HL-60 (cell line): ENCODE results near the gene ADD3.

Experiments
- DNase-seq, 2 experiments: peaks; one replicate each; pipeline ENCODE4 v3.0.0-alpha.2; 2010 to 2020; ENCODE audit warnings: low read depth in 1 of 2, low spot score in 1 of 2
- H3K27ac ChIP-seq: fragments of 250-450 bp; sonication (Bioruptor Pico); replicated peaks from 2 replicates; pipeline ENCODE4 v1.5.1; 2020; ENCODE audit warnings: mild to moderate bottlenecking, moderate library complexity
- H3K27me3 ChIP-seq: fragments of 250-450 bp; sonication (Bioruptor Pico); 2 replicates; pipeline ENCODE4 v1.5.1; 2021; ENCODE audit warnings: mild to moderate bottlenecking, moderate library complexity; ENCODE audit not compliant: insufficient read depth, poor library complexity, severe bottlenecking
- H3K4me3 ChIP-seq: replicated peaks from 2 replicates; pipeline ENCODE4 v1.5.1; 2011; ENCODE audit warnings: mild to moderate bottlenecking, control low read depth, low read length; ENCODE audit not compliant: insufficient read depth
- CTCF ChIP-seq: IDR thresholded peaks from one replicate; pipeline ENCODE4 v1.5.1; 2011; ENCODE audit warnings: low read length, control low read depth, inconsistent platforms; ENCODE audit not compliant: insufficient read depth
- GABPA ChIP-seq: IDR thresholded peaks from 2 replicates; pipeline ENCODE4 v1.6.1; 2012; ENCODE audit warnings: low read depth
- POLR2AphosphoS5 ChIP-seq: IDR thresholded peaks from 2 replicates; pipeline ENCODE4 v1.6.1; 2012; ENCODE audit warnings: low read depth
- REST ChIP-seq: IDR thresholded peaks from 2 replicates; pipeline ENCODE4 v1.6.1; 2012; ENCODE audit warnings: low read depth; ENCODE audit not compliant: insufficient replicate concordance
- SPI1 ChIP-seq: IDR thresholded peaks from 2 replicates; pipeline ENCODE4 v1.6.1; 2012; ENCODE audit warnings: low read depth, mild to moderate bottlenecking, borderline replicate concordance

The ADD3 gene

GRCh38 chr10:109997233-109997632, 10.6 kb upstream of the ADD3 start:
- H3K27ac ChIP-seq: no peak overlapping the region

GRCh38 chr10:109998513-109998912, 9.3 kb upstream of the ADD3 start:
- TF ChIP-seq GABPA (no peak), REST (no peak), CTCF (no peak), SPI1 (no peak), POLR2AphosphoS5 (no peak)
- no peak for DNase-seq
- no peak overlapping the region for H3K27ac ChIP-seq
- H3K27me3 ChIP-seq: no peaks in the 10 kb centered on the region
- H3K4me3 ChIP-seq: no peak overlapping the region

More at GRCh38 chr10:109997233-109997632, 10.6 kb upstream of the ADD3 start:
- Histone ChIP-seq H3K4me3 (no peak overlapping the region), H3K27me3 (no peaks in the 10 kb centered on the region)
- TF ChIP-seq POLR2AphosphoS5 (no peak), SPI1 (no peak), REST (no peak), GABPA (no peak), CTCF (no peak)
- no peak for DNase-seq

- peak; percentile 54; the same call in 1 of the 2 replicates for TF ChIP-seq SPI1
- TF ChIP-seq CTCF: no peak
- no peak overlapping the region for H3K4me3 ChIP-seq
- no peaks in the 10 kb centered on the region for H3K27me3 ChIP-seq
- no peak overlapping the region for H3K27ac ChIP-seq
- no peak for DNase-seq
Measured at GRCh38 chr10:110002801-110003523, 4.8 kb upstream of the ADD3 start.

GRCh38 chr10:110003524-110003885, 4.3 kb upstream of the ADD3 start:
- Histone ChIP-seq H3K27me3 (no peaks in the 10 kb centered on the region), H3K4me3 (no peak overlapping the region), H3K27ac (no peak overlapping the region)
- TF ChIP-seq SPI1: no peak
- no peak for TF ChIP-seq REST
- TF ChIP-seq POLR2AphosphoS5: no peak
- no peak for TF ChIP-seq CTCF
- no peak for TF ChIP-seq GABPA
- DNase-seq: no peak
